ENCODE measurements around the gene MYL6B. TPM values are rescaled to one million over a fixed set of nuclear protein-coding genes. Genes with fewer than 3 reads are reported as not detected.

The MYL6B gene
- total RNA-seq, 3 donors from 2014 or later = 29.6 to 52.8 (median 43.2) TPM

- DNase-seq (ENCODE audit: low spot score in 2 of 2) = no peak
- no peaks in the 10 kb centered on the region for H3K4me1 ChIP-seq
- no peaks in the 10 kb centered on the region for H3K9me3 ChIP-seq
- peak overlapping the region; percentile 45 to 72 for H3K27ac ChIP-seq
- peaks cover 9% of the 10 kb centered on the region for H3K36me3 ChIP-seq
- TF ChIP-seq POLR2AphosphoS5 (IDR thresholded peaks at IDR 0.05) (peak in 1 of 3 donors; percentile 47), CTCF (IDR thresholded peaks at IDR 0.05) (no peak)
- H3K27me3 ChIP-seq = no peaks in the 10 kb centered on the region
- intact Hi-C loops (cut with DNase I; ENCODE audit: low total_unique reads) = no loop called here
- no peak overlapping the region for H3K4me3 ChIP-seq
Measured at GRCh38 chr12:56143870-56144269, 8.5 kb upstream of the MYL6B start.

- intact Hi-C loops (cut with DNase I; ENCODE audit: low total_unique reads) = no loop called here
- TF ChIP-seq POLR2AphosphoS5 (IDR thresholded peaks at IDR 0.05) (no peak), CTCF (IDR thresholded peaks at IDR 0.05) (no peak), POLR2A (IDR thresholded peaks at IDR 0.05) (no peak)
- Histone ChIP-seq H3K36me3 (peaks cover 9% of the 10 kb centered on the region), H3K9me3 (no peaks in the 10 kb centered on the region), H3K27me3 (no peaks in the 10 kb centered on the region), H3K4me3 (no peak overlapping the region), H3K27ac (peak overlapping the region in 1 of 2 donors; percentile 14), H3K4me1 (no peaks in the 10 kb centered on the region)
- DNase-seq (ENCODE audit: low spot score in 2 of 2) = no peak
Measured at GRCh38 chr12:56145217-56145616, 7.2 kb upstream of the MYL6B start.

- peaks cover 4 to 6% of the 10 kb centered on the region in 2 donors for H3K4me1 ChIP-seq
- no peak for DNase-seq (ENCODE audit: low spot score in 2 of 2)
- peak overlapping the region; percentile 25 to 57 for H3K27ac ChIP-seq
- H3K9me3 ChIP-seq = no peaks in the 10 kb centered on the region
- no peaks in the 10 kb centered on the region for H3K27me3 ChIP-seq
- H3K36me3 ChIP-seq = peaks cover 9% of the 10 kb centered on the region
- H3K4me3 ChIP-seq = no peak overlapping the region
- peak in 1 of 3 donors; percentile 37 for TF ChIP-seq POLR2AphosphoS5 (IDR thresholded peaks at IDR 0.05)
- no peak for TF ChIP-seq POLR2A (IDR thresholded peaks at IDR 0.05)
- TF ChIP-seq CTCF (IDR thresholded peaks at IDR 0.05) = no peak
- intact Hi-C loops (cut with DNase I; ENCODE audit: low total_unique reads) = no loop called here
Measured at GRCh38 chr12:56146492-56147460, 5.6 kb upstream of the MYL6B start.

GRCh38 chr12:56150563-56150962 is 1.8 kb upstream of the MYL6B start:
- H3K27ac ChIP-seq = peak overlapping the region in 1 of 2 donors; percentile 13
- DNase-seq (ENCODE audit: low spot score in 2 of 2) = no peak
- peaks cover 4 to 16% of the 10 kb centered on the region in 2 donors for H3K4me1 ChIP-seq
- no peaks in the 10 kb centered on the region for H3K9me3 ChIP-seq
- intact Hi-C loops (cut with DNase I; ENCODE audit: low total_unique reads) = no loop called here
- H3K27me3 ChIP-seq = no peaks in the 10 kb centered on the region
- H3K36me3 ChIP-seq = no peaks in the 10 kb centered on the region
- TF ChIP-seq POLR2A (IDR thresholded peaks at IDR 0.05) = no peak
- no peak overlapping the region for H3K4me3 ChIP-seq

- Histone ChIP-seq H3K4me3 (peak overlapping the region; percentile 60 to 75 (median 69)), H3K27ac (peak overlapping the region; percentile 95 to 97), H3K36me3 (no peaks in the 10 kb centered on the region), H3K9me3 (no peaks in the 10 kb centered on the region), H3K4me1 (peaks cover 4 to 16% of the 10 kb centered on the region in 2 donors), H3K27me3 (no peaks in the 10 kb centered on the region)
- TF ChIP-seq POLR2A (IDR thresholded peaks at IDR 0.05) (no peak), POLR2AphosphoS5 (IDR thresholded peaks at IDR 0.05) (no peak), CTCF (IDR thresholded peaks at IDR 0.05) (peak; percentile 55 to 85 (median 80))
- peak in 1 of 2 donors; percentile 68 for DNase-seq (ENCODE audit: low spot score in 2 of 2)
- intact Hi-C loops (cut with DNase I; ENCODE audit: low total_unique reads) = no loop called here
Measured at GRCh38 chr12:56151672-56152131, 685 bp upstream of the MYL6B start.

Measured in breast epithelium (tissue), 4 donors.